Activated T-cell treated with anti-CD3 and anti-CD28 coated beads, Interleukin-2, amount 50 U/mL, for 48 hours (primary cell): ENCODE data around the gene PITPNC1.

Experiments used
- DNase-seq, 2 experiments: peaks; one replicate each; pipeline ENCODE4 v3.0.0-alpha.2; 2020

PITPNC1 gene

DNA sequence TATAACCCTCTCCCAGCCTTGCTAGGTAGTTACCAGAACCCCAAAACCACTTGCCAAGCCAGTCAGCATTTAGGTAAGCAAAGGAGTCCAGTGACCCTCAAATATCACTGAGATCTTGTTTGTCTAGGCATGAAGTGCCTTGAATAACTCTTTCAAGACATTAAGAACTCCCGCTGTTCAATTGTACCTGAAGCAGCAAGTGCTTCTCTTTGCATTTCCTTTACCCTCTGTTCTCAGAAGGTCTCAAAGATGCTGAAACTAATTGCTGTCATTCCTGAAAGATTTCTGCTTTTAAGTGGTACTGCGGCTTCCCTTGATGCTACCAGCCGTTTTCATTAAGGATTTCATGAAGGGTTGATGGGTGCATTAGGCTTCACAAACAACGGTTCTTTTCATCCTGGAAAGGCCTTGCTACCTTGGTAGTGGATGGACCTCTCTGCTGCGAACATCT lies 142.7 kb downstream of the PITPNC1 start:
- DNase-seq, result no peak

DNA sequence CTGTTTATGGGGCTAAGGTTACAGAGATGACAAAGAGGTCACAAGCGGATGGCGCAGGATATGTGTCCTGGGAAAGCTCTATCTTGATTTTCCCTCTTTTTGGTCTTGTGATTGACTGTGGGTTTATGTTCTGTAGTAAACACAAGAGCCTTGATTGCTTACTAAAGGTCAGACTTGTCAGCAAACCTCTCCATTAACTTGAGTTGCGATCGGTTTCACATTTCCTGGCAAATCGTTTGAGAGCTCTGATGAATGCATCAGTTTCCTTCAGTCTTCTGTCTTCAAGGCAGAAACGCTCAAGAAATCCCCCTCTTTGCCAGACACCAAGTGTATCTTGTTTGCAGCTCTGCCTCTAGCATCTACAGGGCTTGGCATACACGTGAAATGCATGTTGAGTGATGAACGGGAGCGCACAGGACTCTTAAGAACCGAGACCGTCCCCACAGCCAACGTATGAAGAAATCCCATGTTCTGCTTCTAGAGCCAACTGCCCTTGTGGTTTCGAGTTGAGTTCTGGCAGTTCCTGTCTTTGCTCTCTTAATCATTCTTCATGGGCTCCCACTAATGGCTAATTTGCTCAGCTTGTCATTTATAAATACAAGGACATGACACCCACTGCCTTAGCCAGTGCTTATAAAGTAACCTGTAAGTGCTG lies 143.3 kb downstream of the PITPNC1 start:
- peak in 1 of 2 experiments; percentile 27 for DNase-seq

DNA sequence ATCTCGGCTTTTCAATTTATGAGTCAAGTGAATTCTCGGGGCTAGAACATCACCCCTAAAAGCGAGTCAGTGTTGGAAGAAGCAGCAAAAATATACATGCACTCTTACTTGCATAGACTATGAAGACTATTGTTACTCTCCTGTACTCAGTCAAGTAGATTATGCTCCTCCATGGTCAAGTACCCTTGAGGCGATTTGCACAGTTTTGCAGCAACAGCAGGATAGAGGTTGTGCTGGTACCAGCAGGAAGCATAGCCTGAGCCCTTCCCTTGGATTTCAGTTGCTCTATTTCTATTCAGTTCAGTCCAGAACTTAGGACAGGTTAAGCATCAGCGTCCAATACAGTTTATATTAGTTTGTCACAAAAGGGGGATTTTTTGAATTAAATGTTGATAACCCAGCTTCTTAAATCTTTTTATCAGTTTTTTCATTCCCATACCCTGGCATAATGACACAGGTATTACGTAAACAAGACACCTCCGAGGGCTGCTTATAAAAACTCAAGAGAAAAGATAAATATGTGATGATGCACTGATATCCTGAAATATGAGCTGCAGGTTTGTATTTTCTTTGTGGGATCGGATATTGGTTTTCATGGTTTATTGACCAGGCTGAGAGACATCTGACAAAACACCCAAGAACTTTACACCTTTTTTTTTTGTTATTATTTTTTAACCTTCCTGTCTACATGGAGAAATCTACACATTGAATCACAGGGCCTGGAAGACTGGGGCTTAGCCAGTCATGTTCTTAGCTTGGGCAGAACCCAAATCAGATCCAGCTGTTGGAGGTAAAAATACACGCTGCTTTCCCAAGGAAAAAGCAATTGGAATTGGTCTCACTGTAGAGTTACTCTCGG lies 144.1 kb downstream of the PITPNC1 start:
- no peak for DNase-seq

DNA sequence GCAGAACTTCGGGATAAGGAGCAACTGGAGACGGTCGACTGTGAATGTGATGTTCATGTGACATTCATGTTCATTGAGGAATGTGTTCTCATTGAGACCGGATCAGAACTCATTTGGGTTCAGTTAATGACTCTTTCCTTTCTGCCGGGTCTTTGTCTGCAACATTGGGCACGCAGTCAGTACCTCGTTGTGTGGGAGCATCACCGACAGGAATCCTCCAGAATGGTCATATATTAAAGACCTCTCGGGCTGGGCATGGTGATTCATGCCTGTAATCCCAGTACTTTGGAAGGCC lies 144.6 kb downstream of the PITPNC1 start:
- no peak for DNase-seq

DNA sequence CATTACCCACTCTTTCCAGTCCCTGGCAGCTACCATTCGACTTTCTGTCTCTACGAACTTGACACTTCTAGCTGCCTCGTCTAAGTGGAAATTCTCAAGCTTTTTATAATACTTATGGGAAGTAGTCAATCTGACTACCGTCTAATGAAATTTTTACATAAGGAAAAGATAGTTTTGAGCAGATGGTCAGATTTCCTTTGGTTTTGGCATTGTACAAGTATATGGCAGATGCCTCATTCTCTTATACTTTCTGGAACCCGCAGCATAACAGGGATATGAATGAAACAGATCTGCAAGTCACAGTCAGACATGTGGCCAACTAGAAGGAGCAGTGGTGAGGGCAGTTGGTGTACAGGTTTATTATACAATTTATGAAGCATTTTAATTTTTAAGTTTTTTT lies 146.0 kb downstream of the PITPNC1 start:
- DNase-seq, result no peak

DNA sequence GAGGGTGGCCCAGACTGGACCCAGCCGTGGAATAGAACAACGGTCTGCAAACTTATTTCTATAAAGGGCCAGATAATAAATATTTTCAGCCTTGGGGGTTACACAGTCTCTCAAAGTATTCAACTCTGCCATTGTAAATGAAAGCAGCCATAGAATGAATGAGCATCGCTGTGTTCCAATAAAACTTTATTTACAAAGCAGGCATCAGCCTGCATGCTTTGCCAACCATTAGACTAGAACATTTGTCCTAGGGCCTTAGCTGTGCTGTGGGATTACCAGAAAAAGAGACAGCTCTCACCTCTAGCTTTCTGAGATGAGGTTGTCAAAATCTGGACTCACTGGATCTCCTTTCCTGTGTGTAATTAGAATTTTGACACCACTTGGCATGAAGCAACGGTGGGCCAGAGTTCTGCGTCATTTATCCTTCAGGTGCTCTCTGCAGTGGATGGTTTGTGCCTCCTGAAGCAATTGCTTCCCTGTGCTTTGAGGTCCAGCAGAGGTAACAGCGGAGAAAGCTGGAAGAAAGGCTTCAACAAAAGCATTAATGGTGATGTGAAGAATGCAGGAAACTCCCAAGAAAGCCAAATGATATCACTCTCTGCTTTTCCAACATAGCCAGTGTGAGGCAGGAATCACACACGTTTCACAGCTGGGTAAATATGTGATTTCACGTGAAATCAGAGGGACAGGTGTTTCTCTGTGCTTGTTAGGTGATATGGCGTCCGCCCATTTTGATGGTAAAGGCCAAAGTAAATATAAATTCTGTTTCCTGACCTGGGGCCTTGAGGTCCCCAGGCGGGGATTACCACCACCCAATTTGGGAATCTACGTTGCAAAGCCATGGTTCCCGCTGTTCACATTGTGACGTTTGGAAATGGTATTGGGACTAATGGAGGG lies 148.4 kb downstream of the PITPNC1 start:
- no peak for DNase-seq

DNA sequence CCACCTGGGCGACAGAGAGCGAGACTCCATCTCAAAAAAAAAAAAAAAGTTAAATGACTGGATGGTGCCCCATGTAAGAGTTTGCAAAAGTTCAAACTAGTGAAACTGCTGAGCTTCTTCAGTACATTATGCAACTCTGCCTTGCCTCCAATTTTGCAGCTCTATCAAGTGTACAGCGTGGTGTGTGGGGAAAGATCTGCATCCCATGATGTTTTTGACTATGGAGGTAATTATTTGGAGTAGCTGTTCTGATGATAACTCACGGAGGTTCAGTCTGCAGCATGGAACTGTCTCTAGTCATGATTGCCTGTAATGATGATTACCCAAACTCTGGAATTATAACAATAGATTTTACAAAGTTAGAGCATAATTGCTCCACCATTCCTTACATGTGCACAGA lies 149.6 kb downstream of the PITPNC1 start:
- DNase-seq, result no peak

DNA sequence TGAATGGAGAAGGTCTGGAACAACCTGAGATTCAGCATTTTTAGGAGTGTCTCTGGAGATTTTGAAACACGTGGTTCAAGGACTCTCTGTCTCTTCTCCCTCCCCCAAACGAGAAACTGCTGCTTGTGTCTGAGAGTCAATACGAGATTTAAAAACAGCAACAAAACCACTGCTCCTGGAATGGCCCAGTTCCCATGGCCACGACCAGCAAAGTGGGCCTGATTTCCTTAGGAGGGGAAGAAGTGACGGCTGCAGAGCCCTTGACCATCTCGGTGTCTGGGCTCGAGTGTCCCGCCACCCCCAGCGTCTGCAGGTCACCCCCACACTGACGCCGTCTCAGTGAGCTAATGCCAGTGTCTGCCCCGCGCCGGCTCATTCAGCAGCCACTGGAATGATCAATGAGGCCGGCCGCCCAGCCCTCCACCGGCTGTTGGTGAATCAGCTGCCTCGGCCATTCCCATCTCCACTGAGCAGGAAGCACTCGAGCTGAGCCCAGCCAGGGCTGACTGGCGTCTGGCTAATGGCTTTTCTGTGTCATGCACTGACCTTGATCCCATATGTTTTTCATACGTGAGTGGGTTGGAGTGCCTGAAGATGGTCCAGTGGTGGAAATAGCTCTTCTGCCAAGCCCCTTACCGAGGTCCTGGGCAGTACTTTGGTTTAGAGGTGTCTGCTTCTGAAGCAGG lies 151.8 kb downstream of the PITPNC1 start:
- no peak for DNase-seq

DNA sequence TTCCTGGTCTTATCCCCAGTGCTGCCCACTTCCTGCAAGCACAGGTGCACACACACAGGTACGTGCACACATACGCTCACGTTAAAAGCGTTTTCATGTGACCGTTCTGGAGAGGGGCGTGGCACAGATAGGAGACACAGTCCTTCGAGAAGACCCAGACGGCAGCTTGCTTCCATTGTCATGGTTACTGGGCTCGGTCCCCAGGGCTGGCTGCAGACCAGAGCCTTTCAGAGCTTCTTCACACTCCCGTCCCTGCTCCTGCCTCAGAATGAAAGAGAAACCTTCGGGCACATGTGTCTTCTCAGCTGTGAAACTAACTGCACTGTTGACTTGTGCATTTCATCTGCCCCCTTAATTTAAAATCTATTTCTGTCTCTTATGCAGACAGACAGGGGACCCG lies 154.2 kb downstream of the PITPNC1 start:
- DNase-seq, result no peak

DNA sequence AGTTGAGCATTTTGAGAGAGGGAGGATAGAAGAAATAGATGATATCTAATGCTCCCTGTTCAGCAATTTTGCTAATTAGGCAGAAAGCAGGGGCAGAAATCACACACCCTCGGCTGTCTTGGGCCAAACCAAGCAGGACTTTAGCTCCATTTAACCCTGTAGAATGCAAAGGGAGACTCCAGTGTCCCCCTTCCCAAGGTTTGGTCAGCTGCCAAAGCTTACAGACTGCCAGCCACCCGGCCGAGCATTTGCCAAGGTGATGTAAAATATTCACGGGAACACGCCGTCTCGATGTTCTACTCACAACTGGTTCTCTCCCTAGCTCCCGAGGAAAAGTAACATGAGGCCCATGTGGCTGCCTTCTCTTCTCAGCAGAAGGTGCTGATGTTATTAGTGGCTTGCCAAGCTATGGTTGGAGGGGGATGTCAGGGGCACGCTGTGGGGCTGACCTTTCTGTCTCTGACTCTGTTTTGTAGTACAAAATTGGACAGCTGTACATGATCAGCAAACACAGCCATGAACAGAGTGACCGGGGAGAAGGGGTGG lies 155.3 kb downstream of the PITPNC1 start:
- no peak for DNase-seq

DNA sequence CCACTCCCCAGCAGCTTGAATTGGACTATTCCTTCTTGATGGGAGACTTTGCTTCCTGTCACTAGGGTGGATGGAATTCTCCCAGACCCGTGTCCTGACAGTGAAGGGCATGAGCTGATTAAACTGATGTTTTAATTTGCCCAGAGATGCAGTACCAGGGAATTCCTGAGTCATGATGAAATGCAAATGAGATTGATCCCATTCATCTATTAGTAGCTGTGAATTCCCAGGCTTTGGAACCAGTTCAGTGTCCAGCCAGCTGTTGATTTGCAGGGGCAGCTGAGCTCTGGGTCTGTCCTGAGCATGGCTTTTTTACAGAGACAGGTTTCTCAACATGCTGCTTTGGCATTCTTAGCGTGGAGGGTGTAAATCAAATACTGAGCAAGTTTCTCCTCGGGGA lies 157.9 kb downstream of the PITPNC1 start:
- no peak for DNase-seq

DNA sequence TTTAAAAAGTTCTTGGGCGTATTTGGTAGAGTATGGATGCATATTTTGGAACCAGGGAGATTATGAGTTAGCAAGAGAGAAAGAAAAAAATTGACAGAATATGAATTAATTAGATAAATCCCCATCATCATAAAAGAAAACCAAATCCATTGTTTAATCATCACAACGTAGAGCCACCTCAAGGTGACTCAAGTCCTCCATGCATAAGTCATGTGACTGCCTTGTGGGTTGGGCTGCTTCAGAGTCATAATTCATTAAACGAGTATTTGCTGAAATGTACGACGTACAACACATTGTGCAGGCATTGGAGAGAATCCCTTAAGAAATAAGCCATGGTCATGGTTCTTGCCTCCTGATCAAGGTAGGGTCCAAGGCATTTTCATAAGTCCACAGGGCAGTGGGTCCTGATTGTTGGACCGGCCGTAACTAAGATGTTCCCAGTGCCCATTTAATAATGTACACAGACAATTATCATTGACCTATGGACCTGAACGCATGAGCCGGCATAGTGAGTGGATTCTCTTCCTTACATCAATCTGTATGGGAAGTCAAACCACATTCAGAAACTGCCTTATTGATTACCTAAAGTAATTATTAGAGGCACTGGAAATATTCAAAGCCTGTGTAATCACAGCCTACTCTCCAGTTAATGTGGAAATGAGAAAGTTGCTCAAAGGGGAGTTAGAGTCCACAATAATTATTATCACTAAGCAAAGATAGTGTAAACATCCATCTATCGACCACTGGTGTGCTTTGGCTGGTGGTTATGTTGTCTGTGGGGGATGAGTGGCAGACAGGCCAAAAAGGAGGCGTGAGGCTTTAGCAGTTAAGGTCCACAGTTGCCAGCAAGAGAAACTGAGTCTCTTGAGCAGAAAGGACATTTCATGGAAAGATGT lies 165.4 kb downstream of the PITPNC1 start:
- DNase-seq, result no peak

DNA sequence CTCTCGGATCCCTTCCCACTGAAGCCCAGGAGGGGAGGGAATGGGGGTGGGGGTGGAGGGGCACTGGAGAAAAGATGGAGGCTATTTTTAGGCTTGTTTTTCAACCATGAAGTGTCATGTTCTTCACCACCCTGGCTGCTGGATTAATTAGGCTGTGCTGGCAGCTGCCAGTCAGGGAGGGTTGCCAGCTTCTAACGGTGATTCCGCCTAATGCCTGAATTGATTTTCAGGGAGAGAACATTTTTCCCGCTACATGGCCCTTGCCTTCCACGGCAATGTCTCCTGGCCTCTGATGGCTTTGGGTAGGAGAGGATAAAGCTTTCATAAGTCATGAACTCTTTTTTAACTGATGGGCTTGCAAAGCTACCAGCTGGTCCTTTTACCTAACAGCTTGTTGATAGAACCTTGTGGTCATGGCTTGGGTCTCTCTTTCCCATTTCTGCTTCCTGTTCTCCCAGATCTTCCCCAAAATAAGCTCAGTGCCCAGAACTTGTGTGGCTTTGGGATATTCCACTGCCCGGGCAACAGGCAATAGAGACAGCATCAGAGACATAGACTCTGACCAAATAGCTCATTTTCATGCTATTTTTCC lies 167.4 kb downstream of the PITPNC1 start:
- DNase-seq, result no peak

DNA sequence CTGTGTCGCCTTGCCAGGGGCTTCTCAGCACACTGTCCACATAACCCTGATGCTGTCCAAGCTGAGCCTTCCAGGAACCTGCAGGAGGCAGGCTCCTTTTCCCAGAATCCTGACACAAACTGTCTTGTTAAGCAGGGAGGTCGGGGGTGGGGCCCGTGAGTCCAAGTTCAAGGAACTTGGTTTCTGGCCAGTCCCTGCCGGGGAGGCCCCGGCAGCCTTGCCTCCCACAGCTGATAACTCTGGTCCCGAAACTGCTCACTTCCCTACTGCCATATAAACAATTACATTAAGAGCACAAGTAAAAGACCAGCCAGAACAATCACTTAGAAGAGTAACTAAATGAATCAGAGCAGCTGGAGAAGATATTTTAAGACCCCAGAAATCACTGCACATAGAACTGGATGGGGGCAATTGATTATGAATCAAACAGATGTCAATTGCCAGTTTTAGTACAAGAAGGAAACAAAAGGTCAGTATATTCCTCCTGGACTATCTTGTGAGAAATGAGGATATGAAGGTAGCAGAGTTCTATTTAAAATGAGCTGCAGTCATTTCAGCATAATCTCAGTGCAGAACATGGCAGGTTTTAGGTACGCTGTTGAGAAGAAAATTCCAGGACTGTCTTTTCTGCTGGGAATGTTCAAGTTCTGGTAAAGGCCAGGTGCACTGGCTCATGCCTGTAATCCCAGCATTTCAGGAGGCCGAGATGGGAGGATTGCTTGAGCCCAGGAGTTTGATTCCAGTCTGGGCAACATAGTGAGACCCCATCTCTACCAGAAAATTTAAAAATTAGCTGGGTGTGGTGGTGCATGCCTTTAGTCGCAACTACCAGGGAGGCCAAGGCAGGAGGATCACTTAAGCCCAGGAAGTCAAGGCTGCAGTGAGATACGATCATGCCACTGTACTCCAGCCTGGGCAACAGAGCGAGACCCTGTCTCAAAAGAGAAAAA lies 169.8 kb downstream of the PITPNC1 start:
- DNase-seq, result no peak

DNA sequence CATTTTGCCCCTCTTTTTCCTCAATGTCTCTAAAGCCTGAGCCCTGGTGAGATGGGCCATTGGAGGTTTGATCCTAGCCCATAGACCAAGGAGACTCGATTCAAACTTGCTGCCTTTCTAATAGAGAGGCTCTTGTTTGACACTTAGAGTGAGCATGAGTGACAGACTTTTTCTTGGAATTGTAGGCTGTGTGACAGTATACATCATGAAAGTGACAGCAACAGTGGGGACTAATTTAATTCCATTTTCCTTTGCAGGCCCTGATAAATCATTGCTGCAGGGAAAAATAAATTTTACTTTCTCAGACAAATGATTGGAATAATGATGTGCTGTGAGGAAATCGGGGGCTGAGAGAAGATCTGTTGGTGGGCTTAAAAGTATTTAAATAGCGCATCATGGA lies 171.6 kb downstream of the PITPNC1 start:
- no peak for DNase-seq

DNA sequence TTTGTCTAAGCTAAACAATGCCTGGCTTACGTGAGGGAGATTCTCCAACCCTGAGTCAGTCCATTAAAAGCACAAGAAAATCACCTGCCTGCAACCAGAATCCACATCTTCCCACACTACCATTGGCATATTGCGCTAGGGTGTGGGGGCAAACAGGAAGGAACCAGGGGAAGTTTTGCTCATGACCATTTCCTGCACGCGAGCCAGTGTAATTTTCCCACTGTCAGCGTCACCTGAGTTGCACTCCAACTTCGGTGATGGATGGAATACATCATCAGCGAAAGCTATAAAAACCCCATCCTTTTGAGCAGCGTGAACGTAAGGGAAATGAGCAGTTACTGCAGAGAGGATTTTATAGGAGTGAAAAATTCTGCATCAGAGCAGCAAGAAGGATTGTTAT lies 172.7 kb downstream of the PITPNC1 start:
- DNase-seq, result no peak

DNA sequence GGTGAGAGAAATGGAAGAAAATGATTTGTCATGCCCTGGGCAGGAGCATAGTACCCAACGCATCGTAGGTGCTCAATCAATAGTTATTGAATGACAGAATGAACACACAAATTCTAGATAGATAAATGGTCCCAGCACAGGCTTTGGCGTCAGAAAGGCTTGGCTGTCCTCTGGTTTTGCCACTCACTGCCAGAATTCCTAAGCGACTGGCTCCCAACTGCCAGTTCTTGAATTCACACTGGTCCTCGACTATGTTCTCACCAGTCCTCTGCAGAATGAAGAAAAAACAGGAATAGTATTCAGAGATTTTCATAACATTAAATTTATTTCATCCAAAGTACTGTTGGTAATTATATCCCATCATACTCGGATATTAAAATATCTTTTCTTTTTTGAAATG lies 177.6 kb downstream of the PITPNC1 start:
- no peak for DNase-seq

DNA sequence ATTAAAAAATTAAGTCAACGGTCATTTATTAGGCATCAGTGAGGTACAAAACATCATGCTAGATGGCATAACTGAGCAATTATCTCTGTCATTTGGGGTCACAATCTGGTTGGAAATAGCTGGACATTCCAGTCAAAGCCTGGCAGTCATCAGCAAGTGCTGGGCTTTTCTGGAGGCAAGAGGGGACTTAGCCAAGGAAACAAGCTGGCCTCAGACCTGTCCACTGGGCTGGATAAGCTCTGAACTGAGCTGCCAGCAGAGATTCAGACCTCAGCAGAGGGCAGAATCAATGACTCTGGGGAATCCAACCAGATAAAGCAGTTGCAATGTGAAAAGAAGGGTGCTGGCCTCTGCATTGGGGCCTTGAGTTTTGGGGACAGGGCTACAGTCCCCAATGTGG lies 178.8 kb downstream of the PITPNC1 start:
- no peak for DNase-seq

DNA sequence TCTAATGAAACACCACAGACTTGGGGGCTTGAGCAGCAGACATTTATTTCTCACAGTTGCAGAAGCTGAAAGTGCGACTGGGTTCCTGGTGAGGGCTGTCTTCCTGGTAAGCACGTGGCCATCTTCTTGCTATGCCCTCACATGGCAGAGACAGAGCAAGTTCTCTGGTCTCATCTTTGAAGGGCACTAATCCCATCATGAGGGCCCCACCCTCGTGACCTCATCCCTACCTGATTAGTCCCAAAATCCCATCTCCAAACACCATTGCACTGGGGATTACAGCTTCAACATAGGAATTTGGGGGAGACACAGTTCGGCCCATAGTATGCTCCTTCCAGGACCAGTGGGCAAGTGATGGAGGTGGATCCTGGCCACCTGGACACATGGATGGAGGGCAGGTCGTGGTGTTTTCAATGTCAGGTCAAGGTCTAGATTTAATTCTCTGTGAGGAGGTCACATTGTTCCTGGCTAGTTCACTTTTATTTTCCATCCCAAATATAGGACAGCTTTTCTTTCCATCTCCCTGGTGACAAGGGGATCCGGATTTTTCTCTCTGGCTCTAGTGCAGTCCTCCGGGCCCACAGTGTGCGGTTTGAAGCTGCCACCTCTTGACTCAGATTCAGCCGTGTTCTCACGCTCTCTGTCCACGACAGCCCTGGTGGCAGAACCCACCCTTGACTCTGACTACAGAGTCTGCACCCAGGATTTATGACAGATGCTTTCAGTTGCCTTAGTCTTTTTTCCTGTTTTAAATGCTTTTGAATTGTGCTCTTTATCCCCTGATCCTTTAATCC lies 180.2 kb downstream of the PITPNC1 start:
- DNase-seq, result no peak
